Epidermal melanocyte (primary cell): ENCODE results near the gene PTTG1.

Source experiments
- DNase-seq: peaks from one replicate; pipeline ENCODE4 v3.0.0; 2011; ENCODE audit warnings: low spot score; ENCODE audit not compliant: insufficient read length

Gene PTTG1

DNA sequence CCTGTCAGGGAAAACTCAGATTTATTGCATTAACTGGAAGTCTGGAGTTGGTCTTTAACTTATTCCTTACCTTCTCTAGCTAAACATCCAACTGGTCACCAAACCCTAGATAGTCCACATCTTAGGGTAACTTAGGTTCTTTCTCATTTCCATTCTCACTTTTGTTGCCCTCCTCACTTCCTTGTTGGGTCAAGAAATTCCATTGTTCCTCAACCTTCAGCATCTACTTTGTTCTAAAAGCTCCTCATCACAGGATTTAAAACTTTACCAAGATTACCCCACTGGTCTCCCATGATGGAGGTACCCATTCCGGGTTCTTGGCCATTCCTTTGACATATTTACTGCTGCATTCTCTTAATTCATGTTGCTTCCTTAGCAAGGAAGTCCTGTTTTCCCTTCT lies 32.1 kb downstream of the PTTG1 start:
- no peak for DNase-seq

GRCh38 chr5:160455600-160455999 lies 33.9 kb downstream of the PTTG1 start:
- DNase-seq, result no peak

DNA sequence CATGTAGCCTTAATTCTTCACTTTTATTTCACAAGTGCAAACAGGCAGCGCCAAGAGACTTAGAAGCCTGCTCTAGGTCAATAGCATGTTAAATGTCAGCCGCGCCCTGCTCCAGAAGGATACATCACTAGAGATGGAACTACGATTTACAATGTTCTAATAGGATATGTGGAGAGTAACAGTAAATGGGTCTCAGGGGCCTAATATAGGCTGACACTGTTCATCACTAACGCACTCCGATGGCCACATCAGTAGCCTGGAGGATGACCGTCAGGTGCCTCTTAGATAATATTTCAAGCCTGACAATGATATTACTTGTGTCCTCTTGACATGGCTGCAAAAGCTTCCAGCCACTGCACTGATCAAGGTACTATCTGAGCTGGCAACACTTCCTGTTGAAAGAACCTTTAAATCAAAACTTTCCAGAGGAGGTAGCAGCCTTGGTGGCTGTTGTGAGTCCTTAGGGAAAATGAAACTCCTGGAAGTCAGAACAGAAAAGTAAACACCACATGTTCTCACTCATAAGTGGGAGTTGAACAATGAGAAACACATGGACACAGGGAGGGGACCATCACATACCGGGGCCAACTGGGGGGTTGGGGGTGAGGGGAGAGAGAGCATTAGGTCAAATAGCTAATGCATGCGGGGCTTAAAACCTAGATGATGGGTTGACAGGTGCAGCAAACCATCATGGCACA lies 35.0 kb downstream of the PTTG1 start:
- no peak for DNase-seq

DNA sequence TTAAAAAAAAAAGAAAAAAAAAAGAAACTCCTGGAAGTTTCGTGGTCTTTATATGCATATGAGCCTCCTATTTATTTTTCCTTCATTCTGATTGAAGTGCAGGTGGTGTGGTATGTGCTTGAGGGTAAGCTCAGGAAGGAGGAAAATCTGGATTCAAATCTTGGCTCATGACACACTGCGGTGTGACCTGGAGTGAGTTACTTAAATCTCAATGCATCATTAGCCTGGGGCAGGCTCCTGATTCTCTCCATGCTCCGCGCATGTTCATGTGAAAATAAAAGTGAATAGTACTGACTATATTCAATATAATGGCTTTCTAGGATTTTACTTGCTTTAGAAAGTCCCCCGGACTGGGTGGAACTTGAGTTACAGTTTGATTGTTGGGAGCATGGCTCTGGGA lies 35.6 kb downstream of the PTTG1 start:
- no peak for DNase-seq

DNA sequence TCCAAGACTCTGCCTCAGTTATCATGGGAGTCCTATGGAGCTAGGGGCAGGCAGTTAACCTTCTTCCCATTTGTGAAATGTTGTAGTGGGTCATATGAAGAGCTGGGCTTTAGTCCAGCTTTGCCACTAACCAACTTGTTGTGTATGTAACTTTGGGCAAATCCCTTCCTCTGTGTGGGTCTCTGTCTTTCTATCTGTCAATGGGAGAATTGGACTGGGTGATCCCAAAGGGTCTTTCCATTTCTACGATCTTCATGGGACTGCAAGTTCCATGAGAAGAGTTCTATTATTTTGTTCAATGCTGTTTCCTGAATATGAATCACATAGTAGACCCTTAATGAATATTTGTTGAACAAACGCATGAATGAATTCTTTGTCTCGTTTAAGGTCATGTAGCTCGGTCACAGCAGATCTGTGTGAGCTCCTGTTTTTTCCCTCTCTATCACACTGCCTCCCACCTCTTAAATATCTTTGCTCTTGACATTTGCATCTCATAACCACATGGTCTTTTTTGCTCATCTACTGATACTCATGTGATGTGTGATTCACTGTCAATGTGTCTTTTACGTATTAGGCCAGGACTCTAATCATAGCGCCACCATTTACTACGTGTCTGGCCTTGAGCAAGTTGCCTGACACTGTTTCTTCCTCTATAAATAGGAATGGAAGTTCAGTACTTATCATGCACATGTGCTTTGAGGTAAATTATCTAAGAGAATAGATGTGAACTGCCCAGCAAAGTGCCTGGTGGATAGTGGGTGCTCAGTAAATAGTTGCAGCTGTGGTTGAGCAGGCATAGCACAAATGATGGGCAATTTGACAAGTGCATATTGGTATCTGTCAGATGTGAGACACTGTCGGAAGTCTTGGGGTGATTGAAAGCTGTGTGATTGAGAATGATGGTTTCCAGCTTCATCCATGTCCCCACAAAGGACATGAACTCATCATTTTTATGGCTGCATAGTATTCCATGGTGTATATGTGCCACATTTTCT lies 37.4 kb downstream of the PTTG1 start:
- peak; percentile 60 for DNase-seq

DNA sequence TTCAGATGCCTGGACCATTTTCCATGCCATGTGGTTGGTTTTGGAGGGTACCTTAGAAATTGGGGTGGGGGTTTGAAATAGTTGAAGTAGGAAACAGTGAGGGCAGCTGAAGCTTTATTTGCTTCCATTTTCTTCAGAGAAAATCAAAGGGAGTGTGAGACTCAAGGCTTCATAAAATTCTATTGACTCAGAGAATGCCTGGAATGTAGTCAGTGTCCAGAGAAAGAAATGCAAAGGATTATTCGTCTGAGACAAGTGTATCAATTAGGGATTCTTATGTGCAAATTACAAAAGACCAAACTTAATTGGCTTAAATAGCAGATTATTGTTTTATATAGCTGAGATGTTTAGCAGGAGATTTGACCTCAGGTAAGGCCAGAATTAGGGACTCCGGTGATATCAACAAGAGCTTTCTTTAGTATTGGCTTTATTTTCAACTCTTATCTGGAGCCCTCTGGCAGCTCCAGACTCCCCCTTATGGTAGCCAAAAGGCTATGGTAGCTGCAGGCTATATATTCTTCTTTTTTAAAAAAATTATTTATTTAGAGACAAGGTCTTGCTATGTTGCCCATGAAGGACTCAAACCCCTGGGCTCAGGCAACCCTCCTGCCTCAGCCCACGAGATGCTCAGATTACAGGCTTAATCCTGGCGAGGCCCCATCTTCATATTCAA lies 38.9 kb downstream of the PTTG1 start:
- DNase-seq, result no peak

- no peak for DNase-seq
These were observed 39.7 kb downstream of the PTTG1 start for GRCh38 chr5:160461378-160461777.

DNA sequence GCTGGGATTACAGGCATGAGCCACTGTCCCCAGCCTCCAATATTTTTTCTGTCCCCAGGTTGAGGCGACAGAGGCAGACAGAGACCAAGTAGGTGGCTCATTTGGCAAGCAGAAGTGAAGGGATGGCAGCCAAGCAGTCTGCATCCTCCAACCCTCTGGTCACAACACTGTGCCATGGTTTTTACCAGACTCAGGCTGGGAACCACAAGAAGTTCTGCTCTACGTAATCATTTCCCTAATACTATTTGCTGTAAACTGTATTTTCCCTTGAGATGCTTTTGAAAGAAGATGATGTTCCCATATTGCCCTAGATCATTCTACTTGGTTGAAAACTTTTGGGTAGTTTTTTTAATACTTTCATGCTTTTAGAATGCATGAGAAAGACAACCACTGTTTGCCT lies 40.5 kb downstream of the PTTG1 start:
- no peak for DNase-seq

- no peak for DNase-seq
These were observed 41.6 kb downstream of the PTTG1 start for GRCh38 chr5:160463227-160463626.

DNA sequence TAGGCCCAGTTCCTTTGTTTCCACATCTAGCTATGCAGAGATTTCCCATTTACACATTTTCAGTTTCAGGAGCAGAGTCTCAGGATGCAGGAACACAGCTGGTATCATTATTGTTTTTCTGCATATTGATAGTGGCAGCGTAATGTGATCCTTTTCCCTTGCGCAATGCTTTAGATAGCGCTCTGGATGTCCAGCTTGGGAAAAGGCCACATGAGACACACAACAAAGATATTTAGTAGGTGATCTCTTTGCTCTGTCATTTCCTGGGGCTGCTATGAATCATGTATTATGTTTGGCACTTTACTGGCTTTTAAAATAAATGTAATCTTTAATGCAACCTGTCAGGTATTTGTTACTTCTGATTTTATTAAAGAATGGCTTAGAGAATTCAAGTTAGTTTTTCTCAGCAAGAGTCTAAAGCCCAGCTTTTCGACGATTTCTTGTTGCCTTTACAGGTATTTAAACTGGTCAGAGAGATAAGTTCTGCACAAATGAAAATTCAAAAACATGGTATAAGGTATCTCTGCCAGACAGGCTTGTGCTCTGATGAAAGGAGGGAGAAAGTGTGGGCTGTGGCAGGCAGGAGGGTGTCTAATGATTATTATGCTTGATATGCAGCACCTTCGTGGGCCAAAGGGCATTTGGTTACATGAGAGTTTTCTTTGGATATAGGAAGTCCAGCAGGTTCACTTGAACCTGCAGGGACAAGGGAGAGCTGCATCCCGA lies 42.2 kb downstream of the PTTG1 start:
- no peak for DNase-seq

GRCh38 chr5:160464466-160464797 lies 42.8 kb downstream of the PTTG1 start:
- no peak for DNase-seq

DNA sequence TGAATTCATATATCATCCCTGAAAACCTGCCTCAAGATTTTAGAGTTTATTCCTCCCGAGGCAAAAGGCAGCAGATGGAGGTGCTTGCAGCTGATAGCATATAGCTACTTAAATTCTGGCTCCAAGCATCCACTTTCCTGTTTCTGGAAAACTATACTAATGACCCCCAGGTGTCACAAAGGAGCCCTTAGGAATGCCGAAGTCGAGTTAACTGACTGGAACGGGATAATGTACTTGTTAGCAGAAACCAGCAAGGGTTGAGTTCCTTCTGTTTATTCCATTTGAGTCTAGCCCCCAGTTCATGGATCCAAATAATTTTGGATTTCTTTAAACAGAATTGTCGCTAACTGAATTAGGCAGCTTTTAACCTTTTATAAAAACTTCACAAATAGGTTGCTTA lies 44.5 kb downstream of the PTTG1 start:
- DNase-seq, result no peak

GRCh38 chr5:160466889-160467554 lies 45.4 kb downstream of the PTTG1 start:
- DNase-seq, result no peak

DNA sequence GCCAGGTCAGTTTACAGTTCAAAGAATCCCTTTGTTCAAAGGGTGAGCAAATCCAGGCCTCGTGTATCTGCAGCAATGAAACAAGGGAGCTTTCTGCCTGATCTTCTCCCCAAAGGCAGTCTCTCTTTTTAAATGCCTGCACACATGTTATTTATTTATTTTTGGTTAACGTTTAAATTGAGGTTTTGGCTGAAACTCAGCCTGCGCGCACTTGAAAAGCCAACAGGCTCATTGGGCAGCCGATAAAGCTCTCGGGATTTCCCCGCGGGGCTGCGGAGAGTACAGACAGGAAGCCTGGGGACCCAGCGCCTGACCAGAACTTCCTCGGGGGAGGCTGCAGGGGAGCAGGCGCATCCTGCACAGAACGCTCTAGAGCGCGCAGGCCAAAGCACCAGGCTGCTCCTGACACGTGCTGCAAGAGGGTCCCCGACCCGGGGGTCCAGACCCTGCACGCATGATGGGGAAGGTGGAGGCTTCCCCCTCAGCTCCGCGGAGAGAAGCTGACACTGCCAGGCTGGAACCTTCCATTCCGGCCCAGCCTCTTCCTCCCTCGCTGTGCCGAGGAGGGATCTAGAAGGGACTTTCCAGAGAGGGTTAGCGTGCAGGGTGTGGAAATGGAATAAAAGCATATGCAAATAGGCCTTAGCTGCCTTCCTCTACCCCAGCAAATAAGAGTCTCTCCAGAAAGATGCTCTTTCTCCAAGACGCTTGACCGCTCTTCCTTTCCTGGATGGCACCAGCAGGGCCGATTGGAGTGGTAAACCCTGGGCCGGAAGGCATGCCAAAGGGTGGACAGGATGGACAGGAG lies 46.1 kb downstream of the PTTG1 start:
- DNase-seq, result peak; percentile 54

DNA sequence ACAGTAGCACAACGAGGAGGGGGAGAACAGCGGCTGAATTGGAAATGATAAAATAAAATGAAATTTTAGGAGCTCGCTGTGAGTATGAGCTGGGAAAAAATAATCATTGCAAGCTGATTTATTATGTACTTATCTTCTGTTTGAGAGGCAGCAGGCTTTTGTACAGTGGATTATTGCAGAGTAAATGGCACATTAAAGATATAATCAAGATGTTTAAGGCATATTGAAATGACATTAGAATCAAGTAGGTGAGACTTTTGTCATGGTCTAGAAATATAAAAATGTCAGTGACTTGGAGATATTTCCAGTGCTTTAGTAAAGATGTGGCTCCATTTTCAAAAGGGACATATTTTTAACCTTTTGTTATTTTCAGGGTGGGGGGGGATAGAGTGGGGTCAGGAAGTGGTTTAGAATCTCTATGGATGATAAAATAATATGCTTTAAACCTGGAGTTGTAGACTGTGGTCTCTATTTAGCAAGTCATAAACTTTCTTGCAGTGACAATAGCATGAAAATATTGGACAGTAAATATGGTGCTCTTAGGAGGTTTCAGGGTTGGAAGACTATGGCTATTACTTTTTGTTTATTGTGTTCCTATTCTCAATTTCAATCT lies 46.8 kb downstream of the PTTG1 start:
- no peak for DNase-seq

DNA sequence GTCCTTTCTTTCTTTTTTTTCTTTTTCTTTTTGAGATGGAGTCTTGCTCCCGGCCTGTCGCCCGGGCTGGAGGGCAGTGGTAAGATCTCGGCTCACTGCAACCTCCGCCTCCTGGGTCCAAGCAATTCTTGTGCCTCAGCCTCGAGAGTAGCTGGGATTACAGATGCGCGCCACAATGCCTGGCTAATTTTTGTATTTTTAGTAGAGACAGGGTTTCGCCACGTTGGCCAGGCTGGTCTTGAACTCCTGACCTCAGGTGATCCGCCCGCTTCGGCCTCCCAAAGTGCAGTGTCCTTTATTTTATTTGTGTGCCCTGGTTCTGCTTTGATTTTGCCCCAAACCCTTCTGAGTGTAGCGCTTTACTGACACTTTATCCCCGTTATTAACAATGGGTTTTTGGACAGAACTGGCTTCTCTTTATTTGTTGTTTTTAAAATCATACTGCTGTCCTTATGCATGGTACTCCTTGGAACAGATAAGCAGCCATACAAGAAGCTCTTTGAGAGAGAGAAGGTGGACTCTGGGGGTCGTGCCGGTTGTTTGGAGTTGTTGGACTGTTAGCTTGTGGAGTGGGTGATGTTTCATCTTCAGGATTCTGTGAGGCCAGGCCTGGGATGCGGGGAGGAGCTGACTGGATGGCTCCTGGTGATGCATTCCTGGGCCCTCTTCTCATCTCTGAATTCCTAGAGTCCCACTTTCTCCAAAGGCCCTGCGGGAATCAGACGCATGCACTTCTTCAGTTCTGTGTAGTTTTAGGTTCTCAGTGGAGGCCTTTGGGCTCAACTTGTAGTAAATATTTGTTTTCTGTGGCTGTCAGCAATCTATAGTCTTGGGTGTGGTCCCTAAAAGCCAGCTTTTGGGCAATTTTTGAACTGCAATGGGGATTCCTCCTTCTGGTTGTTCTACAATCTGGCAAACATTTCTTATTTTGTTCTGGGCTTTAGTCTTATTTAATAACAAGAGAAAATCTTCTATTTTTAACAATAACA lies 47.8 kb downstream of the PTTG1 start:
- DNase-seq, result no peak

GRCh38 chr5:160470437-160471361 lies 49.0 kb downstream of the PTTG1 start:
- no peak for DNase-seq
